ENCODE measurements around the gene SLMAP. TPM values are rescaled to one million over a fixed set of nuclear protein-coding genes. Genes with fewer than 3 reads are reported as not detected.
A peak's percentile ranks its signal among the peaks of the same experiment; 100 is the strongest.

Gene SLMAP, protein sequence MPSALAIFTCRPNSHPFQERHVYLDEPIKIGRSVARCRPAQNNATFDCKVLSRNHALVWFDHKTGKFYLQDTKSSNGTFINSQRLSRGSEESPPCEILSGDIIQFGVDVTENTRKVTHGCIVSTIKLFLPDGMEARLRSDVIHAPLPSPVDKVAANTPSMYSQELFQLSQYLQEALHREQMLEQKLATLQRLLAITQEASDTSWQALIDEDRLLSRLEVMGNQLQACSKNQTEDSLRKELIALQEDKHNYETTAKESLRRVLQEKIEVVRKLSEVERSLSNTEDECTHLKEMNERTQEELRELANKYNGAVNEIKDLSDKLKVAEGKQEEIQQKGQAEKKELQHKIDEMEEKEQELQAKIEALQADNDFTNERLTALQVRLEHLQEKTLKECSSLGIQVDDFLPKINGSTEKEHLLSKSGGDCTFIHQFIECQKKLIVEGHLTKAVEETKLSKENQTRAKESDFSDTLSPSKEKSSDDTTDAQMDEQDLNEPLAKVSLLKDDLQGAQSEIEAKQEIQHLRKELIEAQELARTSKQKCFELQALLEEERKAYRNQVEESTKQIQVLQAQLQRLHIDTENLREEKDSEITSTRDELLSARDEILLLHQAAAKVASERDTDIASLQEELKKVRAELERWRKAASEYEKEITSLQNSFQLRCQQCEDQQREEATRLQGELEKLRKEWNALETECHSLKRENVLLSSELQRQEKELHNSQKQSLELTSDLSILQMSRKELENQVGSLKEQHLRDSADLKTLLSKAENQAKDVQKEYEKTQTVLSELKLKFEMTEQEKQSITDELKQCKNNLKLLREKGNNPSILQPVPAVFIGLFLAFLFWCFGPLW
- 26.3 and 37.8 TPM in 2 replicates for total RNA-seq

DNA sequence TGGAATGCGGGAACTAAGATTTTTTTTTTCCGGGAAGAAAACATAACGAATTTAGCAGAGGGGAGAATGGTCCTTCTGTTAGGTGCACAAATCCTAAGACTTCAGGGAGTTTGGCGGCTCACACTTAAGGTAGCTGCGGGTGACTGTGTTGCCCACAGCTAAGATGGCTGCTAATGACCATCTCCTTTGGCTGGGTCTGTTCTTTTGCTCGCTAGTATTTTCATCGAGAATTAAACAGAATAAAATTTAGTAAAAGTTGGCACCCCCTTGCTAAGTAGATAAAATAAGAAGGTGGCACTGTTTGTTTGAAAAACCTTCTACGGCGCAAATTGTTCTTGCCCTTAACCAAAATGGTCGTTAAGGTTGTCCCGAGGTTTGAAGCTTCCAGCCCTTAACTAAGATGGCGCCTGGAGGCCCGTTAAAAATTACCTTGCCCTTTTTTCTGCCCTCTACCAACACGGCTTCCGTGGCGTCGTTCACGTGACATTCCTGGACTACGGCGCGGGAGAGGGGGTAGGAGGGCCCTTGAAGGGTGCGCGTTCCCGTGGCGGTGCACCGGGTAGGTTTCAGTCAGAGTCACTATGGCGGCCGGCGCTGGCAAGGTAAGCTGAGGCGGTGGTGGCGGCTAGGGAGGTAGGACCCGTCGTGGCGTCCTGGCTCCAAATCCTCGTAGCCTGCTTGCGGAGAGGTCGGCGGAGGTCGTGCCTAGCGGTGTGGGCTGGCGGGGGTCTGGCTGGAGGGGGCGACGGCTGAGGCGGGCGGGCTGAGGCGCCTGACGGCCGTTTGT is at the start of gene SLMAP:
Gene SLMAP, plus strand, starts transcription at position 569 of the 787 bp plus-strand sequence. CDS start 1,343 bp downstream, outside the sequence.
- DNase-seq (ENCODE audit: extremely low read depth, low read depth, low spot score), result peak; percentile 89

GRCh38 chr3:57706462-57706861 is 49.6 kb upstream of the SLMAP start:
- DNase-seq (ENCODE audit: extremely low read depth, low read depth, low spot score), result no peak

DNA sequence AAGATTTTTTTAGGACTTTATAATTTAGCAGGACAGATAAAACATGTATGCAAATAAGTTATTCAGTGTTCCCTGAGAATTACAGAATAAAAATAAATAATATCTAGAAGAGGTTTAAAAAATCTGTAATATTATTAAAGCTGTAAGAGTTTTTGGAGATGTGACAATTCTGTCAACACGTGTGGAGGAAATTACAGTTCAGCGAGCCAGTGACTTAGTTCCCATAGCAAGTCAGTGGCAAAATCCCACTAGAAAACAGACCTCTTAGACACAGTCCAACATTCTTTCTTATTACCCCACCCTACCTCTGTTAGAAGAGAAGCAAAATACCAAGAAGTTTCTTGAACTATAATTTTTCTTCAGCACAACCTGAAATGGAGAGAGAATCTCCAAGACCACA is 47.1 kb upstream of the SLMAP start:
- no peak for DNase-seq (ENCODE audit: extremely low read depth, low read depth, low spot score)

DNA sequence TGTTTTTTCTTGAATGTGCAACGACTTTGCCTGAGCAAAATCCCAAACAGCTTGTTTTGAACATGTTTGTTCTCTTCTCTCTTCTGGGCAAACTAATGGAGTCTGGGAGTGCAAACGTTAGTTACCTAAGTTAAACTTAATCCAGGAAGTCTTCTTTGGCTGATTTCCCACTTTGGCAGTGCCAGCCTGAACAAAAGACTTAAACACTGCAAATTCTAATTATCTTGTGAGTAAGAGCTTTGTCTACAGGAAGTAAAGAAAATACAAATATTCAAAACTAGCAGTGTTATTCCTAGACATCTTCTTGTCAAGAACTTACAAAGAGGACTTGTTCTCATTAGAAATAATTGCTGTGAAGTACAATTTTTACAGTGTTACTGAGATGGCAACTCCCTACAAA is 46.5 kb upstream of the SLMAP start:
- DNase-seq (ENCODE audit: extremely low read depth, low read depth, low spot score), result no peak

- DNase-seq (ENCODE audit: extremely low read depth, low read depth, low spot score), result no peak
Measured at GRCh38 chr3:57715686-57716085, 40.4 kb upstream of the SLMAP start.

- no peak for DNase-seq (ENCODE audit: extremely low read depth, low read depth, low spot score)
Measured at GRCh38 chr3:57717205-57717868, 38.8 kb upstream of the SLMAP start.

DNA sequence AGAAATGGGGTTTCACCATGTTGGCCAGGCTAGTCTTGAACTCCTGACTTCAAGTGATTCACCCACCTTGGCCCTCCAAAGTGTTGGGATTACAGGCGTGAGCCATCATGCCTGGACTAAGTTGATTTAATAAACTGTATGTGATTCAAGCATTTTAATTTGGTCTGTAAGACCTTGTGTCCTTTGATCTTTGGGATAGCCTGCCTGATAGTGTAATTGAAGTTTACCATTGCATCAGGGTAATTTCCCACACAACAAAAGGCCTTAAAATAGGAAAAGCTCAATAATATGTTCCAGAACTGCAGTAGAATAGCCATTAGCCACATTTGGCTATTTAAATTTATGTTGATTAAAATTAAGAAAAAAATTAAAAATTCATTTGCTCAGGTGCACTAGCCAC is 38.0 kb upstream of the SLMAP start:
- DNase-seq (ENCODE audit: extremely low read depth, low read depth, low spot score), result no peak

GRCh38 chr3:57726397-57726796 is 29.7 kb upstream of the SLMAP start:
- DNase-seq (ENCODE audit: extremely low read depth, low read depth, low spot score), result no peak

DNA sequence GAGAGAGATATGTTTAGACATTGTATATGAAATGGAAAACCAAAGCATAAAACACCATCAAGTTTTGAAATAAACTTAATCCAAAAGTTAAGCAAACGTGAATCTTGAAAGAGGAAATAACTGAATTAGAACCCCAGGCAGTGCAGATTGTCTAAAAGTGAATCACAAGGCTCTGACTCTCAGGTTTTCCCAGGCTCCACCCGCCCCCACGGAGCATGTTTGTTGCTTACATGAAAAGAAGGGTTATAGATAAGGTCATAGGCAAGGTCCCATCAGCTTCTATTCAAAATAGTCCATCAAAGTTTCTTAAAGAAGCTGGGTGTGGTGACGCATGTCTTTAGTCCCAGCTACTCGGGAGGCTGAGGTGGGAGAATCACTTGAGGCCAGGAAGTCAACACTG is 29.0 kb upstream of the SLMAP start:
- DNase-seq (ENCODE audit: extremely low read depth, low read depth, low spot score), result no peak

DNA sequence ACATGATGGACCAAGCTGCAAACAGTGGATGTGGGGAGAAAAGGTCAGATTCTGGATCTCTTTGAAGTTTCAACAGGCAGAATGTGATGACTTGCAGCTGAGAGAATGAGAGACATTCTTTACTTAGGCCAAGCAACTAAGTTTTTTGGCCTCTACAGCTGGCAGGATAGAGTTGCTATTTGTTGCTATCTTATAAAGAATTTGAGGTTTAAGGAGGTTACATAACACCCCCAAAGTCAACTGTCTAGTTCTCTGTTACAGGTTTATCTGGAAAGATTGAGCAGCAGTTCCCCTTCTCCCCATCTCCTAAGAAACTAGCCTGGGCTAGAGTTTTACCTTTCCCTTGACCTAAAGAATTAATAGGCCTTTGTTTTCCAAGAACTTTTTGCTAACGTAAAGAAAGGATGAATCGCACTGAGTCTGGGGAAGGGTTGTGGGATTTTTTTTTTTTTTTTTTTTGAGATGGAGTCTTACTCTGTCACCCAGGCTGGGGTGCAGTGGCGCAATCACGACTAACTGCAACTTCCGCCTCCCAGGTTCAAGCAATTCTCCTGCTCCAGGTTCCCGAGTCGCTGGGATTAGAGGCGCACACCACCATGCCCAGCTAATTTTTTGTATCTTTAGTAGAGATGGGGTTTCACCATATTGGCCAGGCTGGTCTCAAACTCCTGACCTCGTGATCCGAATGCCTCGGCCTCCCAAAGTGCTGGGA is 26.6 kb upstream of the SLMAP start:
- no peak for DNase-seq (ENCODE audit: extremely low read depth, low read depth, low spot score)

GRCh38 chr3:57730682-57731081 is 25.4 kb upstream of the SLMAP start:
- DNase-seq (ENCODE audit: extremely low read depth, low read depth, low spot score), result no peak

DNA sequence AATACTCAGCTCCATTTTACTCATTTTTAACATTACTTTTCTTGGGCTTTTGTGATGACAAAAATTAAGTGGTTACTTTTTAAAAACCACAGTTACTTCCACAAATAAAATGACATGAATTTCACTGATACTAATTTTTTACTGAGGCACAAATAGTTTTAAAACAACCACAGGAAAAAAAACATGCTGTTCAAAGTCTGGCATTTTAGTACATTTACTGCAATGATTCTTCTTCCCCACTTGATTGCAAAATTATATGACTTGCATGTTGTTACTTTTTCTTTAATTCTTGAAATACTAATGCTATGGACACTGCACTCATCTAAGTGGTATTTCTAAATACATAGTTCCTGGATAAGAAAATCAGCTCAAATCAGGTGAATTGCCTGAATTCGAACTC is 24.8 kb upstream of the SLMAP start:
- DNase-seq (ENCODE audit: extremely low read depth, low read depth, low spot score), result no peak

- no peak for DNase-seq (ENCODE audit: extremely low read depth, low read depth, low spot score)
Measured at GRCh38 chr3:57733790-57734189, 22.3 kb upstream of the SLMAP start.

DNA sequence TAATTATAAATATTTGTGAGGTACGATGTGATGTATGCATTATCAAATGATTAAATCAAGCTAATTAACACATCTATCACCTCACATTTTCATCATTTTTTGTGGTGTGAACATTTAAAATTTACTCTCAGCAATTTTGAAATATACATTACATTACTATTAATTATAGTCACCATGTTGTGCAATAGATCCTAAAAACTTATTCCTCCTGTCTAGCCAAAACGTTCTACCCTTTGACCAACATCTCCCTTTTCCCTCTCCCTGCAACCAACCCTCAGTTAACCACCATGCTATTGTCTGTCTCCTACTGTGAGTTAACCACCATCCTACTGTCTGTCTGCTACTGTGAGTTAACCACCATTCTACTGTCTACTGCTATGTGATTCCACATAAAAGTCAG is 20.7 kb upstream of the SLMAP start:
- DNase-seq (ENCODE audit: extremely low read depth, low read depth, low spot score), result no peak

- DNase-seq (ENCODE audit: extremely low read depth, low read depth, low spot score), result no peak
Measured at GRCh38 chr3:57737840-57738239, 18.3 kb upstream of the SLMAP start.

- DNase-seq (ENCODE audit: extremely low read depth, low read depth, low spot score), result no peak
Measured at GRCh38 chr3:57738391-57738790, 17.7 kb upstream of the SLMAP start.

- DNase-seq (ENCODE audit: extremely low read depth, low read depth, low spot score), result no peak
Measured at GRCh38 chr3:57740027-57740426, 16.1 kb upstream of the SLMAP start.

DNA sequence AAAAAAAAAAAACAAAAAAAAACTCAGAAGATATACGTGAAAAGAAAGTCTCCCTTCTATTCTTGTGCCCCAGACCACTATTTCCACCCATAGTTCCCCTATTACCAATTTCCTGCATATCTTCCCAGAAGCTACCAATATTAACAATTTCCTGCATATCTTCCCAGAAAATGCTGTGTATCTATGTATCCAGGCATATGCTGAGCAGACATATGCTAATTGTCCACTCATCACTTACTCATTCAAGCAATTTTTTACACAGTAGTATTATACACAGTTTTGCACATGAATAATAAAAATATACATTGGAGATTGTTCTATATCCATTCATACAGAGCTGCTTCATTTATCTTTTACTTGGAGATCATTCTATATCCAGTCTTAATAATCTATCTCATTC is 12.6 kb upstream of the SLMAP start:
- no peak for DNase-seq (ENCODE audit: extremely low read depth, low read depth, low spot score)

GRCh38 chr3:57745101-57745500 is 11.0 kb upstream of the SLMAP start:
- no peak for DNase-seq (ENCODE audit: extremely low read depth, low read depth, low spot score)

Data from glomerular endothelial cell (primary cell).